ENCODE results near the gene PABPC1L.

The PABPC1L gene

DNA sequence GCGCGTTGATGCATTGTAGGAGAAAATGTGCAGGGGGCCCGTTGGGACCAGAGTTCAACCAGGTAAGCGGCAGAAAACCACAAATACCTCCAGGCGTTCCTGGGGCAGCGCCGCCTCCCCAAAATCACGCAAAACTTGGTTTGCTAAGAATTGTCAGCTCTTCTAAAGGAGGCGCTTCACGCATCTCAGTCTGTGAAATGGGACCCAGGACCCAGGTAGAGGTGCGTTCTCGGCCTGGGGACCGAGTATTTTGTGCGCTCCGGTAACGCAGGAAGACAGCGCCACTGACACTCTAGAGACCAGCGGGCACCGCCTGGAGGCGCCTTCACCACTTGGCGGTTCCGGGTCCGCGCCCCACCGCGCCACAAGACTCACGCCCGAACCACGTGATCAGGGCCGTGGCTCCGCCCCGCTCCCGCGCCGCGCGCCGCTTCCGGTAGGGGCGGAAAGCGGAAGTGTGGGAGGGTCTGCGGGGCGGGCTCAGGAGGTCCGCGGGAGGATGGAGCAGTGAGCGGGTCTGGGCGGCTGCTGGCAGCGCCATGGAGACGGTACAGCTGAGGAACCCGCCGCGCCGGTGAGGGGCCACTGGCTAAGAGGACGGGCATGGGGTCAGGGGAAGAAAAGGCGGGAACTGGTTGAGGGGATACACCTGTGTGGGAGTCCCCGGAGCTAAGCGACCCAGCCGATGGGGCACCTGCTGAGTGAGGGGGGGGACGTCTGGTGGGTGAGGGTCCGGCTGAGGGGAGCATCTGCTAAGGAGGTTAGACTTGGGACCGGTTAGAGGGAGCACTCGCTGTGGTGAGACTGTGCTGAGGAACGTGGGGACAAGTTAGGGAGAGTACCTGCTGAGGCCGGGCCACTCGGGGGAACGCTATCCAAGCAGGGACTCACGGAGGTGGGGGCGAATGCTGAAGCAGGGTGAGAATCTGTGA lies 56.4 kb downstream of the PABPC1L start, which contains the start of gene STK4:
Gene STK4, plus strand, starts transcription at position 483 of the 932 bp plus-strand sequence. Its CDS starts 57 bp downstream, at position 540.
- peak within 1 kb of the TSS; percentile 94 for H3K4me3 ChIP-seq (ENCODE audit: low read depth, low read length)
- peaks cover 43% of the 10 kb centered on the region for H3K4me1 ChIP-seq (ENCODE audit: control insufficient read depth, insufficient read depth, low read length, unreplicated experiment)
- H2AFZ ChIP-seq (ENCODE audit: low read length, unreplicated experiment): peak within 1 kb of the TSS; percentile 92
- no peaks in the 10 kb centered on the region for H3K27me3 ChIP-seq (ENCODE audit: insufficient read depth, low read length)
- peak within 1 kb of the TSS; percentile 9; the same call in 1 of the 2 replicates for H3K27ac ChIP-seq (ENCODE audit: low read depth, low read length)
- peaks cover 49% of the 10 kb centered on the region for H3K79me2 ChIP-seq (ENCODE audit: control insufficient read depth, insufficient read depth, low read length, unreplicated experiment)
- no peaks in the 10 kb centered on the region for H3K36me3 ChIP-seq (ENCODE audit: insufficient read depth, low read length)

DNA sequence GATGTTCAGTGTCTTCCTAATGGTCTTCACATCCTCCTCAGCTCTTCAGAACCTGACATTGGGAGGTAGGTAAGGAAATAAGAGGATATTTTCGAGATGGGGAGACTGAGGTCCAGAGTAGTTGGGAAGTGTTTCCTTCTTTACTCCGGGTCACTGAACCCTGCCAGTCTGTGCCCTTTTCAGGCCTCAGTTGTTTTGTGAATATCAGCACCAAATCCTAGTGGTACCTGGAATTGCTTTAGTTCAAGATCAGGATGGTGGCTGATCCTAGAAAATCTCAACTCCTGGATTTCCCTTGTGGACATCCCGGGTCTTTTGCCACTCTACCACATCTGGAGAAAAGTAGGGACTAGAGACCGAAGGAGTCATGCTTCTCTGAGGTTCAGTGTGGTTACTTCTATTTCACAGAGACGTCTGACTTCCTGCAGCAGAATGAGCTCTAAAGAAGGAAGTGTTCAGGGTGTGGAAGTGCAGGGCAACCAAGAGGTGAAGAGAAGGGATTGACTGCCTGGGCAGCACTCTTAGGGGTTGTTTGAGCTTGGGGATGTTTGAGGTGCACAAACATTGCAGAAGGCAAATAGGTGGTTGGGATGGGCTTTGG lies 57.4 kb downstream of the PABPC1L start:
- H3K27me3 ChIP-seq (ENCODE audit: insufficient read depth, low read length): no peaks in the 10 kb centered on the region
- H3K27ac ChIP-seq (ENCODE audit: low read depth, low read length): no peak overlapping the region
- H3K79me2 ChIP-seq (ENCODE audit: control insufficient read depth, insufficient read depth, low read length, unreplicated experiment): peaks cover 49% of the 10 kb centered on the region
- no peaks in the 10 kb centered on the region for H3K36me3 ChIP-seq (ENCODE audit: insufficient read depth, low read length)
- peaks cover 36% of the 10 kb centered on the region for H3K4me1 ChIP-seq (ENCODE audit: control insufficient read depth, insufficient read depth, low read length, unreplicated experiment)
- no peak overlapping the region for H2AFZ ChIP-seq (ENCODE audit: low read length, unreplicated experiment)
- peak overlapping the region; percentile 94 for H3K4me3 ChIP-seq (ENCODE audit: low read depth, low read length)

DNA sequence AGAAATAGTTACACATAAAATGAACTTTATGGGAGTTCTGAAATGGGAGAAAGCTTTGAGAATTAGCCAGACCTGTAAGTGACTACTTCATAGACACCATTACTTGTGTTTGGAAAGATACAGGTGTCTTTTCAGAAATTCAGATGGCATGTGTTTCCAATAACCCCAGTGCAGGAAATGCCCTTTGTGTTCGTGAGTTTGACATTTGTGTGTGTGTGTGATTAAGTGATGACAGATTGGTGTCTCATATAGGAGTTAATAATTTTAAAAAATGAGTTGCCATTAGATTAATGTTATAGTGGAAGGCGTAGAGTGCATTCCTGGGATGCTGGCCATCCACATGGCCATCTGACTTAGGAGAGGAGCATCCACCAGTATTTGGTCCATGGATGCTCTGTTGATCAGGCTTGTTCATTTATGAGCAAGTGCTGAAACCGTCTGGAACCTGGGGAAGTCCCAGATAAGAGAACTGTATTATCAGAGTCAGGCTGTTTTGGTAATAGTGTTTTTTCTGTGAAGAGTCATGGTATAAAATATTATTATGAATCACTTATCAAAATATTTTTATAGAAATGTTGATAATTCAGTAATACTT lies 59.5 kb downstream of the PABPC1L start:
- H3K4me3 ChIP-seq (ENCODE audit: low read depth, low read length): no peak overlapping the region
- no peak overlapping the region for H3K27ac ChIP-seq (ENCODE audit: low read depth, low read length)
- no peaks in the 10 kb centered on the region for H3K27me3 ChIP-seq (ENCODE audit: insufficient read depth, low read length)
- H2AFZ ChIP-seq (ENCODE audit: low read length, unreplicated experiment): no peak overlapping the region
- H3K79me2 ChIP-seq (ENCODE audit: control insufficient read depth, insufficient read depth, low read length, unreplicated experiment): peaks cover 49% of the 10 kb centered on the region
- H3K4me1 ChIP-seq (ENCODE audit: control insufficient read depth, insufficient read depth, low read length, unreplicated experiment): peaks cover 31% of the 10 kb centered on the region
- H3K36me3 ChIP-seq (ENCODE audit: insufficient read depth, low read length): peaks cover 10% of the 10 kb centered on the region

DNA sequence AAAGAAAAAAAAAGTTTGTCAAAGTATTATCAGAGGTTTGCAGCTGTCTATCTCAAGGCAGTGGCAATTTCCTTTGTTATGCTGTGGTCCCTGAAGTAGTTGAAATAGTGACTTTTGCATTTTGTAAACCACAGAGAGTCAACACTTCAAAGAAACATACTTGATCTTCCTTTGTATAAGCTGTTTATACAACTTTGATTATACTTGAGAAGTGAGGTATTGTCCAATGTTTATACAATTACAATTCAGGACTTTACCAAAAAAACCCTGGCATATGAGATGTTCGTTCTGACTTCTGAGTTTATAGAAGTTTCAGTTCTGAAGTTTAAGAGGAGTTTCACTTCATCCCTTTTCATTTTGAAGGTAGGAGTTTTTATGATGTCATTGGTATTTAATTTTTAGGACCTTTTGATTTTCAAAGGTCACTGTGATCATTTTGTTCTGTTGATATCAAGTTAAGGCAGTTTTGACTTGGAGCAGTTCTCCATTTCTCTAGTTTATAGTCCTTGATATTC lies 60.4 kb downstream of the PABPC1L start:
- no peaks in the 10 kb centered on the region for H3K27me3 ChIP-seq (ENCODE audit: insufficient read depth, low read length)
- peaks cover 18% of the 10 kb centered on the region for H3K36me3 ChIP-seq (ENCODE audit: insufficient read depth, low read length)
- peaks cover 49% of the 10 kb centered on the region for H3K79me2 ChIP-seq (ENCODE audit: control insufficient read depth, insufficient read depth, low read length, unreplicated experiment)
- peak overlapping the region; percentile 45 for H3K4me3 ChIP-seq (ENCODE audit: low read depth, low read length)
- no peak overlapping the region for H2AFZ ChIP-seq (ENCODE audit: low read length, unreplicated experiment)
- H3K4me1 ChIP-seq (ENCODE audit: control insufficient read depth, insufficient read depth, low read length, unreplicated experiment): peaks cover 31% of the 10 kb centered on the region
- H3K27ac ChIP-seq (ENCODE audit: low read depth, low read length): no peak overlapping the region

DNA sequence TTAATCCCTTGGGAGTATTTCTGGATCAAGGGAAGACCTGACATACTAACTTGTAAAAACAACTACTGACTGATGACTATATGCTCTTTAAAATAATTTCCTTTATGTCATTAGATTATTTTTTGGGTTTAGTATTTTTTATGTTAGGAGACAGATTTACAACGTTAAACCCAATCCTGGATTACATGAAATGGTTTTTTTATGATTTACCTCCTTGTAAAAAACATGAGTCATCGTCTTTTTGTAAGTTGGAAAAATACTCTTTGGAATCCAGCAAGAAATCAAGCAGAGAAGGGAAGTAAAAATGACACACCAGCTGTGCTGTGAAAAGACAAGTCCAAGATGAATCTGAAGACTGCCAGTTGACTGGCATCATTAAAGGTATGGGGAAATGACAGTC lies 63.2 kb downstream of the PABPC1L start:
- Histone ChIP-seq H3K79me2 (ENCODE audit: control insufficient read depth, insufficient read depth, low read length, unreplicated experiment) (peaks cover 32% of the 10 kb centered on the region), H2AFZ (ENCODE audit: low read length, unreplicated experiment) (no peak overlapping the region), H3K27ac (ENCODE audit: low read depth, low read length) (no peak overlapping the region), H3K36me3 (ENCODE audit: insufficient read depth, low read length) (peaks cover 27% of the 10 kb centered on the region), H3K27me3 (ENCODE audit: insufficient read depth, low read length) (no peaks in the 10 kb centered on the region), H3K4me1 (ENCODE audit: control insufficient read depth, insufficient read depth, low read length, unreplicated experiment) (peaks cover 22% of the 10 kb centered on the region), H3K4me3 (ENCODE audit: low read depth, low read length) (no peak overlapping the region)

DNA sequence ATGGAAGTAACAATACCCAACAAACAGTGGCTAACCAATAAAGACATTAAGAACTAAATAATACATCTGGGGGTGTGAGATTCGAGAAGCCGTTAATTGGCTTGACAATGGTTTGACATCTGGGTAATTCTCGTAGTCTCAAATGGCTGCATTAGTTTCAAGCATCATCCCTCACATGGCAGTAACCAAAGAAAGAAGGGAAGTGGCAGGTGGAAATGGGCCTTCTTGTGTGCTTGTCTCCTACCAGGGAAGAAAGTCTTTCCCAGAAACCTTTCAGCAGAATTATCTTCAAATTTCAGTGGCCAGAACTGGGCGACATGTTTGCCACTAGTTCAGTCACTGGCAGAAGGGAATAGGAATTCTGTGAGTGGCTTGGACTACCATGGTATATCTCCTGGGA lies 66.8 kb downstream of the PABPC1L start:
- Histone ChIP-seq H3K36me3 (ENCODE audit: insufficient read depth, low read length) (peaks cover 31% of the 10 kb centered on the region), H2AFZ (ENCODE audit: low read length, unreplicated experiment) (no peak overlapping the region)

DNA sequence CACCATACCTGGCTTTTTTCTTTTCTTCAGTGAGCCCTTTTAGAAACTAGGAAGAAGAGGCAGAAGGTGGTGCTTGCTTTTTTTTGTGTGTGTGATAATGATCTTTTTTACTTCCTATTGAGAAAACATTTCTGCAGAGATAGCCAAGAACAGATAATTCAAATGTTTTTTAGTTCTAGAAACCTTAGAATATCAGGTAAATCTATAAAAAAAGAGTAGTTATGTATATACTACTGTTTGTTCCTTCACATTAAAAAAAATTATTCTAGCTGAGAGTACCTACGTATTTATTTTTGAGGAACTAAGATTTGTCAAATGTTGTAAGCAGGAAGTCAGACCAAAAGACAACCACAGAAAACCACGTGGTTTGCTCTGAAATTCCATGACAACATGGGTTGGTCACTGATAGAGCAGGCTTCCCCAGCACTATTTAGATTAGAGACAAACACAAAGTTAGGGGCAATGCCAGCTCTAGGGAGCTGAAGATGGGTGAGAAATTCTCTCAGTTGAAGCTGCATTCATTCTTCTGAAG lies 69.3 kb downstream of the PABPC1L start:
- H3K79me2 ChIP-seq (ENCODE audit: control insufficient read depth, insufficient read depth, low read length, unreplicated experiment): no peaks in the 10 kb centered on the region
- H3K36me3 ChIP-seq (ENCODE audit: insufficient read depth, low read length): peaks cover 21% of the 10 kb centered on the region; the same call in 1 of the 2 replicates
- H3K4me3 ChIP-seq (ENCODE audit: low read depth, low read length): no peak overlapping the region
- H3K4me1 ChIP-seq (ENCODE audit: control insufficient read depth, insufficient read depth, low read length, unreplicated experiment): no peaks in the 10 kb centered on the region
- no peak overlapping the region for H3K27ac ChIP-seq (ENCODE audit: low read depth, low read length)
- H2AFZ ChIP-seq (ENCODE audit: low read length, unreplicated experiment): no peak overlapping the region
- H3K27me3 ChIP-seq (ENCODE audit: insufficient read depth, low read length): no peaks in the 10 kb centered on the region

More for the DNA sequence above, 66.8 kb downstream of the PABPC1L start:
- no peak overlapping the region for H3K27ac ChIP-seq (ENCODE audit: low read depth, low read length)
- no peaks in the 10 kb centered on the region for H3K27me3 ChIP-seq (ENCODE audit: insufficient read depth, low read length)
- no peaks in the 10 kb centered on the region for H3K4me1 ChIP-seq (ENCODE audit: control insufficient read depth, insufficient read depth, low read length, unreplicated experiment)
- no peak overlapping the region for H3K4me3 ChIP-seq (ENCODE audit: low read depth, low read length)
- H3K79me2 ChIP-seq (ENCODE audit: control insufficient read depth, insufficient read depth, low read length, unreplicated experiment): no peaks in the 10 kb centered on the region

DNA sequence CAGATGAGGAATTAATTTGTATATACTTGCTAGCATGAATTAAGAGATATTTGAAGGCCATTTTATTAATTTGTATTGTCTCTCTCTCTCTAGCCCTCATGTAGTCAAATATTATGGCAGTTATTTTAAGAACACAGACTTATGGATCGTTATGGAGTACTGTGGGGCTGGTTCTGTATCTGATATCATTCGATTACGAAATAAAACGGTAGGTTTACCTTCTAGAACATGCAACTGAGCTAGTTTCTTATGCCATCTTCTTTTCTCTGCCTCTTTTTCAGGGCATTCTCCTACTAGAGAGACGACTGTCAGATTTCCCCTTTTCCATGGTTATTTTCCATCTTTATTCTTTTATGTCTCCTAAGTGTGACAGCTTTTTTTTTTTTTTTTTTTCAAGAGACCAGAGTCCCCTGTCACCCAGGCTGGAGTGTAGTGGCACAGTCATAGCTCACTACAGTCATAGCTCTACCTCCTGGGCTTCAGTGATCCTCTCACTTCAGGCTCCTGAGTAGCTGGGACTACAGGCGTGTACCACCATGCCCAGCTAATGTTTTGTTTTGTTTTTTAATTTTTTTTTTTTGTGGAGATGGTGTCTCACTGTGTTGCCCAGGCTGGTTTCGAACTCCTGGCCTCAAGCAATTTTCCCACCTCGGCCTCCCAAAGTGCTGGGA lies 72.0 kb downstream of the PABPC1L start:
- no peak overlapping the region for H3K4me3 ChIP-seq (ENCODE audit: low read depth, low read length)
- H3K79me2 ChIP-seq (ENCODE audit: control insufficient read depth, insufficient read depth, low read length, unreplicated experiment): no peaks in the 10 kb centered on the region
- H3K36me3 ChIP-seq (ENCODE audit: insufficient read depth, low read length): peaks cover 4% of the 10 kb centered on the region; the same call in 1 of the 2 replicates
- no peak overlapping the region for H3K27ac ChIP-seq (ENCODE audit: low read depth, low read length)
- no peak overlapping the region for H2AFZ ChIP-seq (ENCODE audit: low read length, unreplicated experiment)
- no peaks in the 10 kb centered on the region for H3K4me1 ChIP-seq (ENCODE audit: control insufficient read depth, insufficient read depth, low read length, unreplicated experiment)
- no peaks in the 10 kb centered on the region for H3K27me3 ChIP-seq (ENCODE audit: insufficient read depth, low read length)

DNA sequence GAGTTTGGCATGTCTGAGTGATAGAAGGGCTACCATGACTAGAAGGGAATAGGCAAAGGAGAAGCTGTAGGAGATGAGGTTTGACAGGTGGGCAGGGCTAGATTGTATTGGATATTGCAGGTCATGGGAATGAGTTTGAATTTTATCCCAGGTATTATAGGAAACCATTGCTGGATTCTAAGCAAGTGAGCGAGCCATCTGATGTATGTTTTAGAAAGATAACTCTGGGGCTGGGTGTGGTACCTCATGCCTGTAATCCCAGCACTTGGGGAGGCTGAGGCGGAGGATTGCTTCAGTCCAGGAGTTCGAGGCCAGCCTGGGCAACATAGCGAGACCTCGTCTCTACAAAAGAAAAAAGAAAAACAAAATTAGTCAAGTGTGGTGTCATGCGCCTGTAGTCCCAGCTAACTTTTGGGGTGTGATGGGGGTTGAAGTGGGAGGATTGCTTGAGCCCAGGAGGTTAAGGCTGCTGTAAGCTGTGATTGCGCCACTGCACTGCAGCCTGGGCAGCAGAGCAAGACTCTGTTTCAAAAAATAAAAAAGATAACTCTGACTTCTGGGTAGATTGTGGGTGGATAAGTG lies 73.3 kb downstream of the PABPC1L start:
- H3K27ac ChIP-seq (ENCODE audit: low read depth, low read length): no peak overlapping the region
- H3K27me3 ChIP-seq (ENCODE audit: insufficient read depth, low read length): no peaks in the 10 kb centered on the region
- no peak overlapping the region for H3K4me3 ChIP-seq (ENCODE audit: low read depth, low read length)
- no peak overlapping the region for H2AFZ ChIP-seq (ENCODE audit: low read length, unreplicated experiment)
- no peaks in the 10 kb centered on the region for H3K79me2 ChIP-seq (ENCODE audit: control insufficient read depth, insufficient read depth, low read length, unreplicated experiment)
- H3K36me3 ChIP-seq (ENCODE audit: insufficient read depth, low read length): peaks cover 4% of the 10 kb centered on the region; the same call in 1 of the 2 replicates
- H3K4me1 ChIP-seq (ENCODE audit: control insufficient read depth, insufficient read depth, low read length, unreplicated experiment): no peaks in the 10 kb centered on the region
